ENCODE measurements around the gene ORC4. TPM values are rescaled to one million over a fixed set of nuclear protein-coding genes. Genes with fewer than 3 reads are reported as not detected.

ORC4 gene
- total and polyA plus RNA-seq, 2 of the 8 experiments (the other 6 are each of a cell fraction or from before 2014, with no cell fraction given): 22.7 to 63.7 TPM

GRCh38 chr2:147937744-147938349, 82.7 kb downstream of the ORC4 start:
- Histone ChIP-seq H4K5ac (ENCODE audit: insufficient read length, low read depth, low read length) (no peak overlapping the region), H3K18ac (ENCODE audit: extremely low read depth, low read length) (no peak overlapping the region), H3K4me1 (replicated peaks in 1 of 4; ENCODE audit: control insufficient read depth in 3 of 4, insufficient read depth in 4 of 4, low read length in 3 of 4) (no peaks in the 10 kb centered on the region), H3K4me2 (ENCODE audit: insufficient read depth in 1 of 2, low read depth in 2 of 2, low read length in 2 of 2) (no peak overlapping the region), H3K9ac (replicated peaks in 1 of 4; ENCODE audit: extremely low read depth in 1 of 4, low read depth in 3 of 4, low read length in 3 of 4) (no peak overlapping the region), H3K14ac (ENCODE audit: insufficient read length) (no peak overlapping the region), H4K8ac (ENCODE audit: extremely low read depth, insufficient read depth, low read length) (no peak overlapping the region), H4K20me1 (replicated peaks in 1 of 2; ENCODE audit: control insufficient read depth in 1 of 2, insufficient read depth in 2 of 2, low read length in 2 of 2) (no peaks in the 10 kb centered on the region), H3K36me3 (ENCODE audit: control insufficient read depth in 2 of 4, insufficient read depth in 4 of 4, low read length in 3 of 4) (peaks cover 0 to 34% (median 20%) of the 10 kb centered on the region in 4 experiments; a peak in 5 of 8 replicates), H3K56ac (replicated peaks; ENCODE audit: insufficient read length, low read depth, low read length) (no peak overlapping the region), H2BK20ac (ENCODE audit: low read length) (no peak overlapping the region), H2BK5ac (ENCODE audit: low read depth, low read length) (no peak overlapping the region), H3K23me2 (ENCODE audit: low read depth, low read length) (no peaks in the 10 kb centered on the region), H4K91ac (replicated peaks; ENCODE audit: insufficient read length, low read length) (no peak overlapping the region), H2AK5ac (ENCODE audit: low read depth, low read length) (no peak overlapping the region), H3K79me2 (ENCODE audit: control insufficient read depth in 1 of 2, insufficient read depth in 2 of 2, low read length in 2 of 2) (no peaks in the 10 kb centered on the region), H2BK15ac (ENCODE audit: low read length) (no peak overlapping the region), H3K9me3 (ENCODE audit: insufficient read depth in 2 of 2, low read depth in 1 of 2, low read length in 1 of 2) (no peaks in the 10 kb centered on the region), H2BK120ac (replicated peaks; ENCODE audit: low read depth, low read length) (no peak overlapping the region), H3K4ac (replicated peaks; ENCODE audit: insufficient read length, low read depth, low read length) (no peak overlapping the region), H2AFZ (ENCODE audit: low read length) (no peak overlapping the region), H3K23ac (ENCODE audit: insufficient read length) (no peak overlapping the region), H3K4me3 (ENCODE audit: extremely low read depth in 1 of 4, insufficient read depth in 2 of 4, low read depth in 3 of 4, low read length in 4 of 4) (no peak overlapping the region), H2BK12ac (ENCODE audit: low read depth, low read length) (no peak overlapping the region), H3K79me1 (ENCODE audit: low read depth, low read length) (no peaks in the 10 kb centered on the region), H3K27me3 (replicated peaks in 1 of 4; ENCODE audit: control insufficient read depth in 3 of 4, extremely low read depth in 1 of 4, insufficient read depth in 3 of 4, low read length in 3 of 4) (no peaks in the 10 kb centered on the region), H3K27ac (ENCODE audit: low read depth, low read length) (no peak overlapping the region)
- ChIA-PET CTCF (ENCODE audit: partially characterized antibody) (interaction anchor here (0.6 to 1.6 kb wide), 7 partner anchors 31 to 803 kb away, joined by 3 to 9 read pairs (median 3); no protein-coding TSS in a partner anchor), POLR2A (ENCODE audit: partially characterized antibody) (no interaction called here)
- FAIRE-seq (no peak), DNase-seq (ENCODE audit: low read depth in 1 of 2, low spot score in 2 of 2) (no peak)
- WGBS, 2 experiments (ENCODE audit: extremely low coverage in 1 of 2, insufficient coverage in 1 of 2, insufficient read length in 1 of 2, insufficient replicate concordance in 2 of 2, low coverage in 1 of 2, low lambda C conversion rate in 2 of 2, missing lambda C conversion rate in 1 of 2): 52% methylated on average over 3 of the region's 3 CpGs; no CpG with 5 or more reads in 1 of the 2 experiments
- no peak for TF ChIP-seq NANOG (IDR thresholded peaks at IDR 0.05; ENCODE audit: insufficient read depth, low read depth, low read length, poor library complexity, severe bottlenecking)
- TF ChIP-seq POLR2A (IDR thresholded peaks at IDR 0.05; ENCODE audit: control extremely low read depth in 1 of 2, low read depth in 2 of 2, low read length in 2 of 2): no peak
- TF ChIP-seq RAD21 (IDR thresholded peaks at IDR 0.05 in 1 of 2, conservative IDR thresholded peaks at IDR 0.05 in 1 of 2; ENCODE audit: low read depth in 2 of 2, low read length in 2 of 2): peak; percentile 83
- TF ChIP-seq MAFK (IDR thresholded peaks at IDR 0.05; ENCODE audit: low read depth, low read length): no peak

All from H1 (cell line).